DMS 273 (cell line): ENCODE data around the gene PRKAR2B.

Source experiments
- DNase-seq: peaks from one replicate; lab custom pipeline; 2025; ENCODE audit not compliant: unreplicated experiment; lab: John Stamatoyannopoulos, UW

PRKAR2B gene

DNA sequence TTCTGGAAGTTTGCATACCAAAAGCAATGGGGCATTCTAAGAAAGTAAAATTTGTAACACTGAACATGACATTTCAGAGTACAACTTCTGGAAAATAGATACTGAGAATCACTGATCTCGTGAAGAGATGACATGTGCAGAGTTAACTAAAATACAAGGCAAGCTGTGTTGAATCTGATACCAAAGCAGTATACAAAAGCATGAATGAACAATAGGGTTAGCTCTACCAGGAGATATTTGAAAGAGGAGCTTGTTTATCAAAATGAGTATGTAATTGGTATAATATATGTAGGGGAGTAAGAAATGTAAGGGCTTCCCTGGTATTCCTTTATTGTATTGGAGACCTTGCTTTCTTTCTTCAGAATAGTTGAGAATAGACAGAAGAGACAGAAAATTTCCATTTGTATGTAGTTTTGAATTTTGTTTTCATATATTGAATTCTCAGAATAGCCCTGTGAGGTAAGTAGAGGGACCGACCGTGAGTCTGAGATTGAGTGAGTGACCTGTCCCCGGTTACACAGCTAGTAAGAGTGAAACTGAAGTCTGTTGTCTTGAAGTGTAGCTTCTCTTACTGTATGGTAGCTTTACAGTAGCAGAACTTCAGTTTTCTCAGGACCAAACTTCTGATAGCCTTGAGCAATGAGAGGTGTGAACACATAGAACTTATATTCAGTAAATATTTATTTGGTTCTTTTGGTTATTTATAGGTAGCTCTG, 129.3 kb downstream of the PRKAR2B start:
- DNase-seq, result no peak

- DNase-seq, result no peak
Measured at GRCh38 chr7:107179326-107180164, 135.0 kb downstream of the PRKAR2B start.

DNA sequence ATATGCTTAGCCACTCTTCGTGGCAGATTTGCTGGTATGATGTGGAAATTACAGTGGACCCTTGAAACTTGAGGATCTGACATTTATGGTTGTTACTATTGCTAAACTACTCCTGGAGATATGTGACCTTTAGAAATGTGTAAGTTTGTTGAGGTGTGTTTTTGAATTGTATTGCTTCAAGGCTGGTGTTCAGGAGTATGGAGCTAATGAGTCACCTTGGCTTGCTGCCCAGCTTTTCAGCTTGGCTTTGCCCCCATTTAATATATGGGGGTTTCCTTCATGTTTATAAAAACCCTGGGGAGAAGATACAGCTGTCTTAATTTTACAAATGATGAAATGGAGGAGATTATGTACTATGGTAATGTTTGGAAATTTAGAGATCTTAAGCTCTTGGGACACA, 135.9 kb downstream of the PRKAR2B start:
- DNase-seq, result peak; percentile 68

DNA sequence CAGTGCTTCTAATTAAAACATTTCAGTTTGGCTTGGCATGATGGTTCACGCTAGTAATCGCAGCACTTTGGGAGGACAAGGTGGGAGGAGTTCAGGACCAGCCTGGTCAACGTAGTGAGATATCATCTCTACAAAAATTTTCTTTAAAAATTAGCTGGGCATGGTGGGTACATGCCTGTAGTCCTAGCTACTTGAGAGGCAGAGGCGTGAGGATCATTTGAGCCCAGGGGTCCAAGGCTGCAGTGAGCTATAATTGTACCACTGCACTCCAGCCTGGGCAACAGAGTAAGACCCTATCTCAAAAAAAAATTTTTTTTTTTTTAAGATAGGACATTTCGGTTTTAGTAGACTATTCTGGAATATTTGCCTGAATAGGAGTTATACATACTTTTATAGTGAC, 136.7 kb downstream of the PRKAR2B start:
- DNase-seq, result no peak

DNA sequence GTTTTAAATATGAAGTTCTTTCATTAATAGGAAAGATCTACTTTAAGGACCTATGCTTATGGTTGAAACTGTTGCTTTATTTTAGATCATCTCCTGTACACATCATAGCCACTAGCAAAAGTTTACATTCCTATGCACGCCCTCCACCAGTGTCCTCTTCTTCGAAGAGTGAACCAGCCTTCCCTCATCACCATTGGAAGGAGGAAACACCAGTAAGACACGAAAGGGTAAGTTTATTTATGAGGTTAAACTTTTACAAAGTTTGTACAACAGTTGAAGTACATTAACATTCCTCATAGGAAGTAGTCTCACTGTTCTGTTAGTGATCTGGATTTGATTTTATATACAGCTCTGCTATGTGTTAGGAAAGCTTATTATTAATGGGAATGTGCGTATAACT, 141.2 kb downstream of the PRKAR2B start:
- no peak for DNase-seq

DNA sequence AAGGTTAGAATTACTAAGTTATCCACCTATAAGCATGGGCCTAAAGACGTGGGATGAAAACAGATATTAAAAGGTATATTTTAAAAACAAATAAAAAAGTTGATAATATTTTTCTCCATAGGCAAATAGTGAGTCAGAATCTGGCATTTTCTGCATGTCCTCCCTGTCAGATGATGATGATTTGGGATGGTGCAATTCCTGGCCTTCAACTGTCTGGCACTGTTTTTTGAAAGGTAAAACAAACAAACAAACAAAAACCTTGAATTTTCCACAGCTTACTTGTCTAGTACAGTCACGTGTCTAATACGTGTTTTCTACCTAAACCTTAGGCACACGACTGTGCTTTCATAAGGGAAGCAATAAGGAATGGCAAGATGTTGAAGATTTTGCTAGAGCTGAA, 141.7 kb downstream of the PRKAR2B start:
- DNase-seq, result no peak

- DNase-seq, result no peak
Measured at GRCh38 chr7:107187774-107188173, 143.3 kb downstream of the PRKAR2B start.

GRCh38 chr7:107190090-107190489, 145.6 kb downstream of the PRKAR2B start:
- no peak for DNase-seq

- DNase-seq, result no peak
Measured at GRCh38 chr7:107194052-107194451, 149.5 kb downstream of the PRKAR2B start.

DNA sequence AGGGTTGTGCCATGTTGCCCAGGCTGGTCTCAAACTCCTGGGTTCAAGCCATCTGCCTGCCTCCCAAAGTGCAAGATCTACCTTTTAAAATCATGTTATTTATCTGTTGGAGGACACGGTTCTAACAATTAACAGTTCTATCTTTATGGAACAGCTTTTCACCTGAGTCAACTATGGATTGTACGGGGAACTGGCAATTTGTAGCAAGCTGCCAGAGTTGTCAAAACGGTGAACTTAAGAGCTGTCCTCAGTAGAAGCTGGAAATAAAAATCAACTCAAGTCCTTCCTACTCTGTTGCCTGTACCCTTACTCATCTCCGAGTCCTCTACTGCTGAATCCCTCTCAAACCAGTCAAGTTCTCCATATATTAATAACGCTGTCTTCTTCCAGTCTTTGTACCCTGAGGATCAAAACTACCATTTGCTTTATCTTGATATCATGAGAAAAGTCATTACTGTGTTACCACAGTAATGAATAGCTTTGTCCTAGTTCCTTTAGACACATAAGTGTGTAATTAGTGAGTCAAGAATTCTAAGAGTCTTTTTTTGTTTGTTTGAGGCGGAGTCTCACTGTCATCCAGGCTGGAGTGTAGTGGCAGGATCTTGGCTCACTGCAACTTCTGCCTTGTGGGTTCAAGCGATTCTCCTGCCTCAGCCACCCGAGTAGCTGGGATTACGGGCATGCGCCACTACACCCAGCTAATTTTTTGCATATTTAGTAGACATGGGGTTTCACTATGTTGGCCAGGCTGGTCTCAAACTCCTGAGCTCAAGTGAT, 152.5 kb downstream of the PRKAR2B start:
- no peak for DNase-seq

DNA sequence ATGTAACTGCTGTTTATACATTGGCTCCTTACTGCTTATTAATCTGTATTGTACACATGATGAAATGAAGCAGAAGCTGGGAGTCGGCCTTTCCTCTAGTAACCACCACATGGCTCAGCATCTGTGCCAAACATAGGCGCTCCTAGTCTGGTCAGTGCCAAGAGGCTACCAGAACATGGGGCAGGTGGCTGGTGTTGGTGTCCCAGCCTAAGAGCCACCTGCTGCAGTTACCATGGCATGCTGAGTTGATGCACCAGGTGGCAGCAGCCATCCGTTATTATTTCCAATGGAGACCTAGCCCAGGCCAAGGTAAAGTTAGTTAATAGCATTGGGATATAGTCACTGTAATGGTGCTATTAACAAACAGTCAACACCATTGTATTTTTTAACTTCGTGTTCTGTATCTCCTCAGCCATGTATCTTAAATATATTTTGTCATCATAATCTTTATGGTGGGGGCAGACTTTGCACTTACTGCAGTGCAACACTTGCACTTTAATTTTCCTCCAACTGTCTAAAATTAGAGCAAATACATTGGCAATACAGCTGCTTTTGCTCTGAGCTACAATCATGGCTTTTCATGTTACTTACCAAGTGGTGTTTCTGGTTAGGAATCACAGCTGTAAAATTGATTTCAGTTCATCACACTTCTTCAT, 157.4 kb downstream of the PRKAR2B start:
- DNase-seq, result peak; percentile 95

DNA sequence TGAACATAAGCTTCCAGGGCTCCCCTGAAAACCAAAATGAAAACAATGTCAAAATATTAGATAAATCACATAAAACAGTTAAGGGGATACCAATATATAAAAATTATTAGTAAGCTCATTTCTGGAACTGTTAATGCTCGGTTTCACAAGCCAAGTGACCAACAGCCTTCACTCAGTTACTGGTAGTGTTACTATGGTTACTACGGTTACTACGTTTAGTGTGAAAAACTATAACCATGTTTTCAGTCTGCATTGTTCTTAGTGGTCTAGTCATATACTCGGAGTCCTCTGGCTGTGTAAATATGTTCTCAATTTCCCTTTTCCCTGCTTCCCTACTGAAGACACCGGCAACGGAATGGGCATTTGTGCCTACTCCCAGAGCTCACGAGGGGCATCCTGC, 159.1 kb downstream of the PRKAR2B start:
- DNase-seq, result no peak

DNA sequence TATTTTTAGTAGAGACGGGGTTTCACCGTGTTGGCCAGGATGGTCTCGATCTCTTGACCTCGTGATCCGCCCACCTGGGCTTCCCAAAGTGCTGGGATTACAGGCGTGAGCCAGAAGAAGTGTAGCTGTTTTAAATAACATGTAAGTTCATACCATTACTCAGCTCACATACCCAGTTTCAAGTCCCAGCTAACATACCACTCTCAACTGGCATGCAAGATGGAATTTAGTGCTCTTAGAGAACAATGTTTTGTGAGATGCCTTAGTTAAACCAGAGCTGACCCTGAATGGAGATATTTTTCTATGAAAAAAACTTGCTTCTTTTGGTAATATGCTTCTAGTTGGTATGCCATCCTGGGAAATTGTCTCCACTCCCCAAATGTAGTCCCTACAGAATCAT, 161.6 kb downstream of the PRKAR2B start:
- no peak for DNase-seq

- no peak for DNase-seq
Measured at GRCh38 chr7:107206706-107207105, 162.2 kb downstream of the PRKAR2B start.

DNA sequence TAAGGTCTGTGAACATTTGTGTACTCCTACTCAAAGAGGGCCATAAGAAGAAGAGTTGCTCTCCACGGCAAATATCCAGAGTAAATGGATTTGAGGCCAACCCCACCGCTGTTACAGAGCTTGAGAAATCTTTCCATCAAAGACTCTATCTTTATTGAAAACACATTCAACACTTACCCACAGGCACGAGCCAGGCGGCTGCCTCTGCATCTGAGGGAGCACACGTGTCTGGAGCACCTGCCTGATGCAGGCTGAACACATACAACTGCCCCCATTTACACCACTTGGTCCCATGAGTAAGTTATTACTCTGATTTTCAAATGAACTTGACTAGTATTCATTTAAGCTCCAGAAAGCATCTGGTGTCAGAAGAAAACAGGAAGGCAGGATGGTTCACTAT, 163.0 kb downstream of the PRKAR2B start:
- DNase-seq, result no peak

DNA sequence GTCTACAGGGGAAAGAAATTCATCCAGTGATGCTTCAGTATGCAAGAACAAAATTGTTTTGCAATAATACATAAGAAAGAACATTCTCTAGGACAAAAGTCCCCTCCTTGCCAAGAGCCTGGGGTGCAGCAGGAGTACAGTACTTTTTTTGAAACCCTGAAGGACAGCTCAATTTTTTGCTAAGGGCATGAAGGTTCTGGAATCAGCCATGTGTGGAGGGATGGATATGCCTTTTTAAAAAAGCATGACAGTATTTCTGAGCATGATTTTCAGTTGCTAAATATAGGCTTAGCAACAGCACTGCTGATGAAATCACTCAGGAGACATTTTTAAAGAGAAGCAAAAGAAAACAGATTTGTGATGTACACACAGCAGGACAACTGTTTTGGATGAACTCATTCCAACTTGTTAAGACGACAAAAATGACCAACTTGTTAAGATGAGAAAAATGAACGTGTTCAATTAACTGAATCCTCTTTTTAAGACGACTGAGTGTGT, 163.6 kb downstream of the PRKAR2B start:
- no peak for DNase-seq

- DNase-seq, result no peak
Measured at GRCh38 chr7:107208563-107208962, 164.1 kb downstream of the PRKAR2B start.

- DNase-seq, result no peak
Measured at GRCh38 chr7:107209565-107209964, 165.1 kb downstream of the PRKAR2B start.

DNA sequence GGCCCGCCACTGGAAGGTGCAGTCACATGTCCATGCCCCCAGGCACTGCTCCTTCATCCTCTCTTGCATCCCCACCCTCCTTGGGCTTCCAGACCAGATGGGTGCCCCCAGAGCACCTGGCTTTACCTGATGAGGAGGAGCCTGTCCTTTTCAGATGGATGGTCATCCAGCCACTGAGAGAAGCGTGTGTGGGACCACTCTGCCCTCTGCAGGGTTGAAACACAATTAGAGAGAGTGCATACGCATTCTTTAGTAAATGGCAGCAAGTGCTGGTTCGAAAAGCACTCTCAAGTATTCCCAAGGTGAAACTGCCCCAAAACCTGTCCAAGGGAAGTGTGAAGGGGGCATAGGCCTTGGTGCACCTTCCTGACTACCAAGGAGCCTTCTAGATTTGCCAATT, 165.9 kb downstream of the PRKAR2B start:
- DNase-seq, result no peak
